GM13976 (cell line): ENCODE results near the gene CD274.

Source experiments
- DNase-seq: peaks from one replicate; pipeline ENCODE4 v3.0.0; 2012; ENCODE audit warnings: low spot score
- CTCF ChIP-seq: IDR thresholded peaks from 2 replicates; pipeline ENCODE4 v1.5.1; 2012; ENCODE audit warnings: borderline replicate concordance, mild to moderate bottlenecking; ENCODE audit not compliant: insufficient read depth; ENCODE audit errors: extremely low read depth, missing control alignments, control extremely low read depth
- in situ Hi-C: fragments of 300-500 bp; cut with MboI; formaldehyde crosslinking; loops from one replicate; pipeline ENCODE4 v1.12.0; 2022; ENCODE audit warnings: low sequenced_read_pairs, mixed read lengths, inconsistent platforms; ENCODE audit not compliant: unreplicated experiment

CD274 gene

GRCh38 chr9:5450359-5451091 is at the start of gene CD274:
TSS of gene CD274 (plus strand) at chr9:5450542. CDS start at chr9:5456114, 5,572 bp downstream.
- DNase-seq: peak; percentile 73
- peak; percentile 92 for TF ChIP-seq CTCF
- in situ Hi-C loops: no loop called here

GRCh38 chr9:5402217-5402616 is 48.1 kb upstream of the CD274 start:
- TF ChIP-seq CTCF: no peak
- in situ Hi-C loops: loop anchor here (25.0 kb wide), 1 partner anchor 215 kb away; the partner anchor contains the start of gene INSL6
- DNase-seq: no peak

- no peak for TF ChIP-seq CTCF
- DNase-seq: no peak
- in situ Hi-C loops: loop anchor here (25.0 kb wide), 1 partner anchor 221 kb away; the partner anchor contains the start of gene INSL6
Observed at GRCh38 chr9:5408596-5408995, 41.7 kb upstream of the CD274 start.

- DNase-seq: no peak
- no peak for TF ChIP-seq CTCF
- in situ Hi-C loops: loop anchor here (25.0 kb wide), 1 partner anchor 230 kb away; the partner anchor contains the start of gene INSL6
Observed at GRCh38 chr9:5416953-5417352, 33.4 kb upstream of the CD274 start.

GRCh38 chr9:5418481-5418880 is 31.9 kb upstream of the CD274 start:
- TF ChIP-seq CTCF: no peak
- in situ Hi-C loops: loop anchor here (25.0 kb wide), 1 partner anchor 231 kb away; the partner anchor contains the start of gene INSL6

GRCh38 chr9:5419987-5420386 is 30.4 kb upstream of the CD274 start:
- DNase-seq: no peak
- TF ChIP-seq CTCF: no peak
- in situ Hi-C loops: loop anchor here (10.0 to 25.0 kb wide), 2 partner anchors 233 to 665 kb away; partner anchors contain the start of gene INSL6

More at GRCh38 chr9:5418481-5418880, 31.9 kb upstream of the CD274 start:
- no peak for DNase-seq
